Measurements from ENCODE around the gene SP5.

Gene SP5

GRCh38 chr2:170695521-170696410 is 19.4 kb upstream of the SP5 start:
- TF ChIP-seq POLR2AphosphoS5 (IDR thresholded peaks at IDR 0.05; ENCODE audit: low read depth, low read length) (no peak), FOXP2 (optimal IDR thresholded peaks at IDR 0.05; ENCODE audit: borderline replicate concordance, extremely low read depth, extremely low read length, insufficient read depth) (no peak), TAF1 (IDR thresholded peaks at IDR 0.05; ENCODE audit: borderline replicate concordance, insufficient read depth, low read length) (no peak), REST (IDR thresholded peaks at IDR 0.05; ENCODE audit: insufficient read depth in 1 of 2, low read depth in 2 of 2, low read length in 2 of 2) (no peak), SIN3A (IDR thresholded peaks at IDR 0.05; ENCODE audit: borderline replicate concordance, insufficient read depth, low read length) (no peak)

GRCh38 chr2:170696948-170697347 is 18.2 kb upstream of the SP5 start:
- TF ChIP-seq FOXP2 (optimal IDR thresholded peaks at IDR 0.05; ENCODE audit: borderline replicate concordance, extremely low read depth, extremely low read length, insufficient read depth) = no peak
- TF ChIP-seq REST (IDR thresholded peaks at IDR 0.05; ENCODE audit: insufficient read depth in 1 of 2, low read depth in 2 of 2, low read length in 2 of 2) = no peak

GRCh38 chr2:170701011-170701410 is 14.1 kb upstream of the SP5 start:
- TF ChIP-seq REST (IDR thresholded peaks at IDR 0.05; ENCODE audit: insufficient read depth in 1 of 2, low read depth in 2 of 2, low read length in 2 of 2) (no peak), POLR2AphosphoS5 (IDR thresholded peaks at IDR 0.05; ENCODE audit: low read depth, low read length) (no peak), FOXP2 (optimal IDR thresholded peaks at IDR 0.05; ENCODE audit: borderline replicate concordance, extremely low read depth, extremely low read length, insufficient read depth) (no peak), TAF1 (IDR thresholded peaks at IDR 0.05; ENCODE audit: borderline replicate concordance, insufficient read depth, low read length) (no peak), SIN3A (IDR thresholded peaks at IDR 0.05; ENCODE audit: borderline replicate concordance, insufficient read depth, low read length) (no peak)

- TF ChIP-seq TAF1 (IDR thresholded peaks at IDR 0.05; ENCODE audit: borderline replicate concordance, insufficient read depth, low read length) (no peak), POLR2AphosphoS5 (IDR thresholded peaks at IDR 0.05; ENCODE audit: low read depth, low read length) (no peak), SIN3A (IDR thresholded peaks at IDR 0.05; ENCODE audit: borderline replicate concordance, insufficient read depth, low read length) (no peak), FOXP2 (optimal IDR thresholded peaks at IDR 0.05; ENCODE audit: borderline replicate concordance, extremely low read depth, extremely low read length, insufficient read depth) (no peak), REST (IDR thresholded peaks at IDR 0.05; ENCODE audit: insufficient read depth in 1 of 2, low read depth in 2 of 2, low read length in 2 of 2) (no peak)
These were observed 11.2 kb upstream of the SP5 start for GRCh38 chr2:170703776-170704476.

Data from PFSK-1 (cell line).